K562 (cell line): ENCODE results near the gene DIRAS3. TPM values are rescaled to one million over a fixed set of nuclear protein-coding genes. Genes with fewer than 3 reads are reported as not detected.

Experiments
- ATAC-seq: fragments of 200-7000 bp; cut with Tn5 transposase; 3 replicates; pipeline ENCODE4 v1.9.1; 2020; ENCODE audit warnings: moderate library complexity
- BruUV-seq: library from RNA; stranded (reverse); fragments of 400-500 nt; replicated peaks from 2 replicates; lab custom pipeline; 2021; lab: Mats Ljungman, UMichigan
- CTCF ChIA-PET: fragments of 300-600 bp; formaldehyde crosslinking; extraction: SDS; loops from one replicate; lab custom pipeline; 2021; ENCODE audit warnings: low intra/inter-chr PET ratio; lab: Yijun Ruan, JAX
- POLR2A ChIA-PET: fragments of 300-600, 350-650 bp; sonication (Branson Sonifier 250); formaldehyde crosslinking; extraction: SDS; loops from one replicate; lab custom pipeline; 2021; ENCODE audit warnings: antibody characterized with exemption, inconsistent platforms; lab: Yijun Ruan, JAX
- DNase-seq, 4 experiments: peaks; one replicate each; pipeline versions ENCODE4 v3.0.0 to v3.0.0-alpha.2; 2011 to 2018; ENCODE audit warnings: low spot score in 3 of 4, mixed read lengths in 3 of 4; ENCODE audit errors: extremely low read depth in 1 of 4
- FAIRE-seq: peaks from 2 replicates; lab custom pipeline; 2011; peaks lifted over from hg19 to GRCh38; lab: Jason Lieb, UNC
- H2AFZ ChIP-seq: 2 replicates; pipeline ENCODE4 v1.6.0; 2011; ENCODE audit warnings: low read depth, low read length, control low read depth, inconsistent platforms
- H3K27ac ChIP-seq: fragments of 200-600 bp; 3 replicates; pipeline ENCODE4 v1.8.0; 2011; ENCODE audit warnings: low read depth, mild to moderate bottlenecking, control low read depth, inconsistent platforms, low read length, moderate library complexity, mixed read lengths; ENCODE audit errors: extremely low read depth
- H3K27me3 ChIP-seq, 2 experiments: fragments of 300-600 bp in 1 of 2; 2 replicates in 1 of 2; 3 replicates in 1 of 2; pipeline versions ENCODE4 v1.6.0 to v1.8.0; 2011; ENCODE audit warnings: inconsistent platforms in 2 of 2, low read length in 2 of 2, mild to moderate bottlenecking in 1 of 2, mixed read lengths in 1 of 2, moderate library complexity in 1 of 2; ENCODE audit not compliant: control insufficient read depth in 2 of 2, insufficient read depth in 2 of 2
- H3K36me3 ChIP-seq: fragments of 300-600 bp; 3 replicates; pipeline ENCODE4 v1.8.0; 2011; ENCODE audit warnings: mild to moderate bottlenecking, low read length, inconsistent platforms; ENCODE audit not compliant: control insufficient read depth, insufficient read depth
- H3K4me1 ChIP-seq, 2 experiments: fragments of 200-600 bp in 1 of 2; replicated peaks in 1 of 2; 2 replicates in 1 of 2; 3 replicates in 1 of 2; pipeline versions ENCODE4 v1.5.1 to v1.8.0; 2011; ENCODE audit warnings: inconsistent platforms in 2 of 2, low read length in 2 of 2, mild to moderate bottlenecking in 1 of 2, mixed read lengths in 1 of 2, moderate library complexity in 1 of 2; ENCODE audit not compliant: control insufficient read depth in 2 of 2, insufficient read depth in 2 of 2
- H3K4me2 ChIP-seq: 2 replicates; pipeline ENCODE4 v1.6.1; 2011; ENCODE audit warnings: low read length, control low read depth, inconsistent platforms, mixed read lengths; ENCODE audit not compliant: insufficient read depth
- H3K4me3 ChIP-seq: fragments of 200-600 bp; sonication (generic), shearing (Covaris generic); 2 replicates; pipeline ENCODE4 v1.5.1; 2016; ENCODE audit warnings: control low read depth, inconsistent platforms
- H3K79me2 ChIP-seq: fragments of 200-600 bp; 3 replicates; pipeline ENCODE4 v1.8.0; 2011; ENCODE audit warnings: low read length, inconsistent platforms; ENCODE audit not compliant: control insufficient read depth, insufficient read depth
- H3K9ac ChIP-seq, 2 experiments: 2 replicates each; pipeline versions ENCODE4 v1.6.0 to v1.6.1; 2011; ENCODE audit warnings: low read depth in 2 of 2, low read length in 2 of 2, control low read depth in 1 of 2, inconsistent platforms in 1 of 2, mild to moderate bottlenecking in 1 of 2, mixed read lengths in 1 of 2; ENCODE audit not compliant: insufficient read depth in 1 of 2
- H3K9me1 ChIP-seq: one replicate; pipeline ENCODE4 v1.6.0; 2011; ENCODE audit warnings: inconsistent platforms, mild to moderate bottlenecking, low read length, moderate library complexity; ENCODE audit not compliant: control insufficient read depth, insufficient read depth
- H3K9me3 ChIP-seq: replicated peaks from 2 replicates; pipeline ENCODE4 v1.5.1; 2011; ENCODE audit warnings: low read depth, low read length, inconsistent platforms; ENCODE audit not compliant: control insufficient read depth, insufficient read depth
- H4K20me1 ChIP-seq: replicated peaks from 2 replicates; pipeline ENCODE4 v1.6.1; 2011; ENCODE audit warnings: low read length, inconsistent platforms, mixed read lengths; ENCODE audit not compliant: control insufficient read depth, insufficient read depth
- AFF4 ChIP-seq: sonication (generic); formaldehyde crosslinking; IDR thresholded peaks from 2 replicates; pipeline ENCODE4 v1.8.0; 2023; ENCODE audit warnings: mild to moderate bottlenecking, missing genetic modification reagents
- BHLHE40 ChIP-seq: IDR thresholded peaks from 2 replicates; pipeline ENCODE4 v1.6.1; 2011; ENCODE audit warnings: low read length, improper control_type of control experiment
- ETV1 ChIP-seq: fragments of 450-650 bp; conservative IDR thresholded peaks from 2 replicates; pipeline ENCODE4 v1.6.1; 2016; ENCODE audit warnings: missing genetic modification characterization, control low read depth, low read depth, missing compliant biosample characterization
- SIN3B ChIP-seq: fragments of 450-650 bp; IDR thresholded peaks from 2 replicates; pipeline ENCODE4 v1.6.1; 2017; ENCODE audit warnings: low read depth, mild to moderate bottlenecking, moderate library complexity
- TEAD1 ChIP-seq, 2 experiments: fragments of 450-650 bp in 1 of 2; sonication (generic) in 1 of 2; formaldehyde crosslinking; IDR thresholded peaks; 2 replicates each; pipeline versions ENCODE4 v1.4.0 to v1.8.0; 2020 to 2022; ENCODE audit warnings: mild to moderate bottlenecking in 2 of 2, missing genetic modification reagents in 1 of 2
- YY1 ChIP-seq, 3 experiments: IDR thresholded peaks; 2 replicates each; pipeline ENCODE4 v1.6.1; 2011; ENCODE audit warnings: low read length in 2 of 3, mild to moderate bottlenecking in 2 of 3, moderate library complexity in 2 of 3, borderline replicate concordance in 1 of 3, control low read depth in 1 of 3, low read depth in 1 of 3; ENCODE audit not compliant: insufficient read depth in 3 of 3, insufficient replicate concordance in 2 of 3, control insufficient read depth in 1 of 3, insufficient read length in 1 of 3; ENCODE audit errors: extremely low read depth in 1 of 3
- WGBS: fragments of 100-300 bp; shearing (Covaris generic); methylation state at CpG from one replicate; pipeline ENCODE4 v1.1.6; 2016; ENCODE audit warnings: low coverage, mixed read lengths; ENCODE audit not compliant: insufficient coverage; ENCODE audit errors: missing lambda C conversion rate; 5-methylcytosine and 5-hydroxymethylcytosine counted together
- in situ Hi-C: fragments of 300-500 bp; cut with MboI; formaldehyde crosslinking; loops from 4 replicates; pipeline ENCODE4 v1.15.0; 2018; ENCODE audit warnings: inconsistent platforms, mixed read lengths
- intact Hi-C: fragments of 100-400 bp; cut with micrococcal nuclease; formaldehyde crosslinking; loops from 2 replicates; pipeline ENCODE4 v1.14.2; 2022
- polyA plus RNA-seq, 8 experiments: library from polyadenylated mRNA; depleted of rRNA in 4 of 8; stranded (reverse) in 5 of 8; unstranded in 3 of 8; fragments of >200 nt; fragmentation: Nextera tagmentation in 2 of 8; fragmentation: Illumina TruSeq in 1 of 8; extraction: Ambion mirVana in 2 of 8; extraction: Trizol in 1 of 8; gene quantifications; 2 replicates each; pipeline versions ENCODE4 v1.2.1 to v1.2.3, GENCODE V29; 2011 to 2014; ENCODE audit warnings: inconsistent platforms in 1 of 8, missing spikeins in 1 of 8
- total RNA-seq, 7 experiments: library from RNA; depleted of rRNA in 6 of 7; stranded (reverse); fragments of >200 nt in 6 of 7; fragmentation: Illumina TruSeq in 2 of 7; extraction: Trizol in 2 of 7; gene quantifications; 2 replicates each; pipeline versions ENCODE4 v1.2.1 to v1.2.3, GENCODE V29; 2011 to 2021; ENCODE audit warnings: low replicate concordance in 1 of 7

The DIRAS3 gene
- total and polyA plus RNA-seq, 9 of the 15 experiments (the other 6 are each of a cell fraction or from before 2014, with no cell fraction given): 7.9 to 96.1 (median 41.7) TPM

GRCh38 chr1:68047659-68048026, 2.8 kb downstream of the DIRAS3 start:
- Histone ChIP-seq H3K27me3 (peaks cover 3 to 21% of the 10 kb centered on the region in 2 experiments; a peak in 4 of 5 replicates), H3K27ac (no peak overlapping the region; the same call in 2 of the 3 replicates), H3K9me1 (no peaks in the 10 kb centered on the region), H3K4me3 (no peak overlapping the region), H2AFZ (peak overlapping the region; percentile 98), H4K20me1 (no peaks in the 10 kb centered on the region), H3K9ac (peak overlapping the region in 1 of 2 experiments; percentile 58; a peak in 1 of 4 replicates), H3K4me1 (peaks cover 3 to 25% of the 10 kb centered on the region in 2 experiments), H3K36me3 (no peaks in the 10 kb centered on the region), H3K79me2 (no peaks in the 10 kb centered on the region), H3K9me3 (no peaks in the 10 kb centered on the region), H3K4me2 (peak overlapping the region; percentile 90)
- intact Hi-C loops (no loop called here), in situ Hi-C loops (no loop called here)
- ATAC-seq: no peak
- CTCF ChIA-PET: no interaction called here
- POLR2A ChIA-PET: no interaction called here
- WGBS: 12% methylated on average over 3 of the region's 3 CpGs
- BruUV-seq: no TSS peak
- no peak for FAIRE-seq
- DNase-seq: no peak
- TF ChIP-seq ETV1 (tag) (no peak), YY1 (IDR thresholded peaks at IDR 0.05; ENCODE audit: borderline replicate concordance in 1 of 3, control insufficient read depth in 1 of 3, extremely low read depth in 1 of 3, insufficient read depth in 3 of 3, insufficient read length in 1 of 3, insufficient replicate concordance in 2 of 3, low read depth in 1 of 3, low read length in 2 of 3) (no peak), BHLHE40 (no peak), AFF4 (CRISPR knock-in tag) (no peak), SIN3B (no peak), TEAD1 (CRISPR knock-in tag; IDR thresholded peaks at IDR 0.05) (no peak)
